ENCODE measurements around the gene SLC28A1. TPM values are rescaled to one million over a fixed set of nuclear protein-coding genes. Genes with fewer than 3 reads are reported as not detected.
A peak's percentile ranks its signal among the peaks of the same experiment; 100 is the strongest.

SLC28A1 gene
- total RNA-seq, 3 donors from 2014 or later (not counting 1 experiment from before 2014, with no cell fraction given), result not detected

DNA sequence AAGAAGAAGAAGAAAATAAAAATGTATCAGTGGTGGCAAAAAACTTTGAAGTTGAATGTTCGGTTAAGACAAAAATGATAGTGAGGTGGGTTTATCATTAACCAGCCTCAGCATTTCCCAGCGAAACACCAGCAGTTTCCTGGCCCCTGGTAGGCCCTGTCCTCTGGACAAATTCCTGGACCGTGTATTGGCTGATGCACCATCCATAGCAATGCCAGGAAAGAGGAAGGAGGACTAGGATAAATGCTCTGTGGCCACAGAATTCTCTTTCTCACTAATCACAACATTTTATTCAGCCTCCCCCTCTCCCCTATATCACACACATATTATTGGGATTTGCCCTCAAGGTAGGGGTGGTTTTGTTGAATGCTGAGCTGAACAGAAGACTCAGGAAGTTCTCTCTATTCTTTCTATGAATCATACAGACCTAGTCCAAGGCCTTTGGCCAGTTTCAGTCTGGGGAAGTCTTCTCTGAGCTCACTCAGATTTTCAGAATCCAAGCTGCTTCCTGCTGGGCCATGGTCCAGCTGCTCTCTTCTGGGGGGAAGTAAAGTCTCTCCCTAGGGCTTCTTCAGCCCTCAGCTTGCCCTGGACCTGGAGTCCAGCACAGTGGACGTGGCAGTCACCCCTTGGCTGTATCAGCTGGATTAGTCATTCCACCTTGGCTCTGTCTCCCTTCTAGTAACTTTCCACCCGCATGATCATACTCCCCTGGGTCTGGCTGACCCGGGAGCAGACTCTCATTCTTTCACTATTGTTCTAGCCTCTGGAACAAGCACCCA, 27.6 kb downstream of the SLC28A1 start:
- H3K4me3 ChIP-seq (ENCODE audit: low read length), result no peak overlapping the region
- ATAC-seq (no peak), DNase-seq (no peak)
- Mint-ChIP-seq H3K27ac (no peak overlapping the region), H3K4me1 (peaks cover 14% of the 10 kb centered on the region in 2 donors), H3K27me3 (ENCODE audit: low read depth in 2 of 2) (peaks cover 0 to 2% of the 10 kb centered on the region in 2 donors), H3K9me3 (no peaks in the 10 kb centered on the region), H3K4me3 (no peak overlapping the region), H3K36me3 (no peaks in the 10 kb centered on the region)
- H3K4me1 ChIP-seq (ENCODE audit: control insufficient read depth, insufficient read depth, low read length), result peaks cover 12% of the 10 kb centered on the region
- H3K36me3 ChIP-seq (ENCODE audit: control insufficient read depth, insufficient read depth, low read length), result no peaks in the 10 kb centered on the region
- intact Hi-C loops (cut with micrococcal nuclease), result no loop called here
- no peaks in the 10 kb centered on the region for H3K9me3 ChIP-seq (ENCODE audit: control insufficient read depth, insufficient read depth, low read length)
- no peak overlapping the region for H3K27ac ChIP-seq (ENCODE audit: low read length)
- TF ChIP-seq, protein P1, sequence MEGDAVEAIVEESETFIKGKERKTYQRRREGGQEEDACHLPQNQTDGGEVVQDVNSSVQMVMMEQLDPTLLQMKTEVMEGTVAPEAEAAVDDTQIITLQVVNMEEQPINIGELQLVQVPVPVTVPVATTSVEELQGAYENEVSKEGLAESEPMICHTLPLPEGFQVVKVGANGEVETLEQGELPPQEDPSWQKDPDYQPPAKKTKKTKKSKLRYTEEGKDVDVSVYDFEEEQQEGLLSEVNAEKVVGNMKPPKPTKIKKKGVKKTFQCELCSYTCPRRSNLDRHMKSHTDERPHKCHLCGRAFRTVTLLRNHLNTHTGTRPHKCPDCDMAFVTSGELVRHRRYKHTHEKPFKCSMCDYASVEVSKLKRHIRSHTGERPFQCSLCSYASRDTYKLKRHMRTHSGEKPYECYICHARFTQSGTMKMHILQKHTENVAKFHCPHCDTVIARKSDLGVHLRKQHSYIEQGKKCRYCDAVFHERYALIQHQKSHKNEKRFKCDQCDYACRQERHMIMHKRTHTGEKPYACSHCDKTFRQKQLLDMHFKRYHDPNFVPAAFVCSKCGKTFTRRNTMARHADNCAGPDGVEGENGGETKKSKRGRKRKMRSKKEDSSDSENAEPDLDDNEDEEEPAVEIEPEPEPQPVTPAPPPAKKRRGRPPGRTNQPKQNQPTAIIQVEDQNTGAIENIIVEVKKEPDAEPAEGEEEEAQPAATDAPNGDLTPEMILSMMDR (IDR thresholded peaks at IDR 0.05), result no peak
- H3K27me3 ChIP-seq (ENCODE audit: control insufficient read depth, insufficient read depth, low read length), result no peaks in the 10 kb centered on the region
- WGBS (ENCODE audit: insufficient coverage), result 84% methylated on average over 6 of the region's 6 CpGs

DNA sequence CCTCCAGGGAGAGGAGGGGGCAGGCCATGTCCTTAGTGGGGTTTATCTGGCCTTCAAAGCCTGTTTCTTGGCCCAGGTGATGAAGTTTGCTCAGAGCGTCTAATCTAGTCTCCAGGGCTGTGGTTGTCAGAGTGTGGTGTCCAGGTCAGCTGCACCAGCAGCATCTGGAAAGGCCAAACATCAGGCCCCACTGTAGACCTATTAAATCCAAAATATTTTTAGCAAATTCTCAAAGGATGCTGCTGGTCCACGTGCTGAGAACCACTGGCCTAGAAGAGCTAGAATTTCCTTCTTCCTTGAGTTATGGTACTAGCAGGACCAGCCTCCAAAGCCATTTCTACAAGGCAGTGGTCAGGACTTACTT, 28.9 kb downstream of the SLC28A1 start:
- no peak overlapping the region for H3K4me3 ChIP-seq (ENCODE audit: low read length)

DNA sequence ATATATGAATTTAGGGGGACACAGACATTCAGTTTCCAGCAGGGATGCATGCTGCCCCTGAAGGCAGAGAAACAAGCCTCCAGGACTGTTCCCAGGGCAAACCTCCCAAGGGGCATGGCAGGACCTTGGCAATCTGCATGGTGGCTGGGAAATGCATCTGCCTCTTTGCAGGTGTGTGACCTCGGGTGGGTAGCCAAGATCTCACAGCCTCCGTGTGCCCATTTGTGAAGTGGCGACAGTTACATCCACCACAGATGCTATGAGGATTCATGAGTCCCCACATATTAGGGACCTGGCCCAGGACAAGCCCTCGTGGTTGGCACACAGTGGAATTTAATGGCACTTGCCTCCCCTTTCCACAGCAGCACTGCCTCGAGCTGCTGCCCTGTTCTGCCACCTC, 29.9 kb downstream of the SLC28A1 start:
- Mint-ChIP-seq H3K9me3 (no peaks in the 10 kb centered on the region), H3K4me1 (peaks cover 14% of the 10 kb centered on the region in 2 donors), H3K4me3 (no peak overlapping the region), H3K27ac (peak overlapping the region; percentile 56 to 74), H3K36me3 (no peaks in the 10 kb centered on the region), H3K27me3 (ENCODE audit: low read depth in 2 of 2) (peaks cover 0 to 2% of the 10 kb centered on the region in 2 donors)
- intact Hi-C loops (cut with micrococcal nuclease), result no loop called here
- Histone ChIP-seq H3K4me3 (ENCODE audit: low read length) (no peak overlapping the region), H3K36me3 (ENCODE audit: control insufficient read depth, insufficient read depth, low read length) (no peaks in the 10 kb centered on the region), H3K9me3 (ENCODE audit: control insufficient read depth, insufficient read depth, low read length) (no peaks in the 10 kb centered on the region), H3K27ac (ENCODE audit: low read length) (no peak overlapping the region), H3K27me3 (ENCODE audit: control insufficient read depth, insufficient read depth, low read length) (no peaks in the 10 kb centered on the region), H3K4me1 (ENCODE audit: control insufficient read depth, insufficient read depth, low read length) (peaks cover 12% of the 10 kb centered on the region)
- WGBS (ENCODE audit: insufficient coverage), result 72% methylated on average over 5 of the region's 5 CpGs
- TF ChIP-seq, protein P1 (IDR thresholded peaks at IDR 0.05), result no peak
- DNase-seq (no peak), ATAC-seq (no peak)

More for the DNA sequence above, 28.9 kb downstream of the SLC28A1 start:
- H3K4me3 Mint-ChIP-seq, result no peak overlapping the region
- no peaks in the 10 kb centered on the region for H3K9me3 ChIP-seq (ENCODE audit: control insufficient read depth, insufficient read depth, low read length)
- intact Hi-C loops (cut with micrococcal nuclease), result no loop called here
- no peaks in the 10 kb centered on the region for H3K27me3 ChIP-seq (ENCODE audit: control insufficient read depth, insufficient read depth, low read length)
- no peaks in the 10 kb centered on the region for H3K36me3 ChIP-seq (ENCODE audit: control insufficient read depth, insufficient read depth, low read length)
- H3K4me1 ChIP-seq (ENCODE audit: control insufficient read depth, insufficient read depth, low read length), result peaks cover 12% of the 10 kb centered on the region
- peaks cover 0 to 2% of the 10 kb centered on the region in 2 donors for H3K27me3 Mint-ChIP-seq (ENCODE audit: low read depth in 2 of 2)
- no peak overlapping the region for H3K27ac Mint-ChIP-seq
- no peaks in the 10 kb centered on the region for H3K36me3 Mint-ChIP-seq
- no peak for DNase-seq
- H3K9me3 Mint-ChIP-seq, result no peaks in the 10 kb centered on the region
- WGBS (ENCODE audit: insufficient coverage), result 93% methylated on average over 2 of the region's 2 CpGs
- H3K27ac ChIP-seq (ENCODE audit: low read length), result no peak overlapping the region
- peaks cover 14% of the 10 kb centered on the region in 2 donors for H3K4me1 Mint-ChIP-seq
- no peak for ATAC-seq
- TF ChIP-seq, protein P1 (IDR thresholded peaks at IDR 0.05), result no peak
